HG02943 (cell line): Measurements from ENCODE around the gene SYS1.

Experiments
- ATAC-seq: cut with Tn5 transposase; IDR thresholded peaks from one replicate; pipeline ENCODE4 v1.9.1; 2021; ENCODE audit warnings: mild to moderate bottlenecking, low read depth, moderate library complexity; ENCODE audit not compliant: unreplicated experiment

SYS1 gene

GRCh38 chr20:45374966-45375365 lies 12.0 kb downstream of the SYS1 start:
- no peak for ATAC-seq

GRCh38 chr20:45377269-45377668 lies 14.3 kb downstream of the SYS1 start:
- no peak for ATAC-seq

- no peak for ATAC-seq
Observed at GRCh38 chr20:45378191-45378590, 15.2 kb downstream of the SYS1 start, which contains the start of gene TP53TG5. Gene TP53TG5, minus strand, starts transcription at chr20:45378325. Its CDS starts 89 bp downstream, at chr20:45378236.

GRCh38 chr20:45387274-45387673 lies 24.3 kb downstream of the SYS1 start:
- ATAC-seq, result no peak

DNA sequence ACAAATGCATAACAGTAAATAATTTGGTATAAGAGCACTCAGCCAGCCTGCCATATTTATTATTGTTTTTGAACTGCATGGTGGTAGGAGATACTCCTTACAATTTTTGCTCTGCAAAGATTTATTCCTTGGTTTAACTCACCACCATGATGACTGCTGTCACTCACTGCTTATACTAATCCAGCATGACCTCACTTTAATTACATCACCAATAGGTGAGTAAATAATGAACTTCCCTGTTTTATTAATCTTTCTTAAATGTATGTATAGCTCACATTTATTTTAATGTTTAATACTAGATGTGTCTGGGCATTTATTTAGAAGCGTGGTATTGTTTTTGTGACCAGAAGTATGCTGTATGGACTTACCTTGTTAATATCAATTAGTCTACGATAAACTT lies 28.0 kb downstream of the SYS1 start:
- ATAC-seq, result no peak

DNA sequence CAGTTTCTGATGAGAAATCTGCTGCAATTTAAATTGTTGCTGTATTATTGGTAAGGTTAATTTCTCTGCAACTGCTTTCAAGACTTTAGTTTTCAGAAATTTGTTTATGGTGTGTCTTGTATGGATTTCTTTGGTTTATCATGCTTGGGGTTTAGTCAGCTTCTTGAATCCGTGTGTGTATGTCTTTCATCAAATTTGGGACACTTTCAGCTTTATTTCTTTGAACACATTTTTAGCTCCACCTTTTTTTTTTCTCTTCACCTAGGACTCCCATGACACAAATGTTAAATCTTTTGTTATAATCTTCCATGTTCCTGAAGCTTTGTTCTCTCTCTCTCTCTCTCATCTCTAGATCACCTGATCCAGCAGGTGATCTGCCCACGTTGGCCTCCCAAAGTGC lies 28.6 kb downstream of the SYS1 start:
- ATAC-seq, result no peak

- ATAC-seq, result no peak
Observed at GRCh38 chr20:45392733-45393132, 29.8 kb downstream of the SYS1 start.

DNA sequence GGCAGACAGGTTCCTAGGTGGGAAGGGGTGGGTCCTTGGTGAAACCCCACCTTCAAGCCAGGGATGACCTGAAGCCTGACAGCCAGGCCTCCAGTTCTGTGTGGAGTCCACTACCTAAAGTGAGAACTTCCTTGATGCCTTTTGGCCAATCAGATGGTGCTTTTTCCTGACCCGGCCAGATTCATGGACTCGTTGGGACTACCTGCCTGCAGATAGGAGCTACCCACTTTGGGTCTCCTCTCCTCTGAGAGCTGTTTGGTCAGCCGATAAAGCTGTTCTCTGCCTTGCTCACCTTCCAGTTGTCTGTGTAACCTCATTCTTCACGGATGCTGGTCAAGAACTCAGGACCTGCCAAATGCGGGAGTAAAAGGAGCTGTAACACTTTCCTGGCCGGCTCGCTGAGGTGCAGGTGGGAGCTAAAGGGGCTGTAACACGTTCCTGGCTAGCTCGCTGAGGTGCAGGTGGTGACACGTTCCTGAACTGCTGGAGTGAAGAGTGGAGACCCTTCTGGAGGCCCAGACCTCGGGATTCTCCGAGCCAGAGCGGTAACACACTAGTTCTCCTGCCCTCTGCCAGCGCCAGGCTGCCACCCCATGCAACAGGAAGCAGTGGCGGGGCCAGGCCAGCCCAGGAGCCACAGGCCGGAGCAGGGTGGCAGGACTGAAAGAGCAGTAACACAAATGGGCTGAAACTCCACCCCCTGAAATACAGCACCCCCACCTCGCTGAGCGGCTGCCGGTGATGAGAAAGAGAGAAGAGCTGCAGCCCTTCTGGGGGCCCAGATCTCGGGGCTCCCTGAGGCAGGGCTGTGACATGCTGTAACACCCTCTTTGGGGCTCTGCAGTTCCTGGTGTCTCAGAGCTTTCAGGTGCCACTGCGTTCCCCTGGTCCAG lies 31.5 kb downstream of the SYS1 start:
- ATAC-seq, result no peak

DNA sequence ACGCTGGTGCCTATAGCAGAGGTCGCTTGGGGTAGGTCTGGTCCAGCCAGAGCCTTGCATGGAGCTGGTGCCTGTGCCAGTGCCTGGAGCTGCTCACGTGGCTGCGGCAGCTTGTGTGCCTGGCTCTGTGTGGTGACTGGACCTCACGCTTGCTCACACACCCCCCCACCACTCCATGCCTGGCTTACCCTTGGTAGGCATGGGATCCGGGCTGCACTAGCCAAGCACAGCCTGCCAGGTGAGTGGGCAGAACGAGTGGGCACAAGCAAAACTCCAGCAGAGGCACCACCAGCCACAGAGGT lies 32.1 kb downstream of the SYS1 start:
- ATAC-seq, result no peak

- ATAC-seq, result no peak
Observed at GRCh38 chr20:45399018-45399417, 36.1 kb downstream of the SYS1 start.

GRCh38 chr20:45400346-45401031 lies 37.5 kb downstream of the SYS1 start:
- no peak for ATAC-seq

- no peak for ATAC-seq
Observed at GRCh38 chr20:45402946-45403345, 40.0 kb downstream of the SYS1 start.

GRCh38 chr20:45404438-45404837 lies 41.5 kb downstream of the SYS1 start:
- no peak for ATAC-seq

DNA sequence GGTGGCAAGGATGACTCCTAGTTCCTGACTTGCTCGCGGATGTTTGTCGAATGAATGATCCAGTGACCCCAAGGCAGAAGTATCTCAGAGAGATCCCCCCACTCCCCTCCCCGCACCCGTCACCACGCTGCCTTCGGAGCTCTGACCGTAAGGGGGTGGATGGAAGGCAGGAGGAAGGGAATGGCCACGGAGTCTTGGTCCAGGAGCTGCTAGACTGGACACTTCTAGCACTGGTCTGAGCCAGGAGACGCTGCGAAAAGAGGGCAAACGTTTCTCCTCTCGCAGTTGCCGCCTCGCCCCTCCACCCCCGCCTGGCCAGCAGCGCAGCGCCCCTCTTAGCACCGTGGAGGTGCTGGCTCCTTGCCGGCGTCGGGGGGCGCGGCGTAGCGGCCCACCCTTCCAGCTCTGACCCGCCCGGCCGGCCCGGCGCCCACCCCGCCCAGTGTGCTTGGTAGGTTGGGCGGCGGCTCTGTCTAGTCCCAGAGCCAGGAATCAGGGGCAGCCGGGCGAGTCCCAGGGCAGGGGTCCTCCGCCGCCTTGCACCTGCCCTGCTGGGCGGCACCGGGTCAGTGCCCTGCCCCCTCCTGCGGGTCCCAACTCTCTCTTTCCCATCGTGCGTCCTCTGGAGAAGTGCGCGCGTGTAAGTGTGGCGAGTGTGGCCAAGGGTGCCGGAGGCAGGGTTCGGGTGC lies 42.8 kb downstream of the SYS1 start:
- ATAC-seq, result no peak

DNA sequence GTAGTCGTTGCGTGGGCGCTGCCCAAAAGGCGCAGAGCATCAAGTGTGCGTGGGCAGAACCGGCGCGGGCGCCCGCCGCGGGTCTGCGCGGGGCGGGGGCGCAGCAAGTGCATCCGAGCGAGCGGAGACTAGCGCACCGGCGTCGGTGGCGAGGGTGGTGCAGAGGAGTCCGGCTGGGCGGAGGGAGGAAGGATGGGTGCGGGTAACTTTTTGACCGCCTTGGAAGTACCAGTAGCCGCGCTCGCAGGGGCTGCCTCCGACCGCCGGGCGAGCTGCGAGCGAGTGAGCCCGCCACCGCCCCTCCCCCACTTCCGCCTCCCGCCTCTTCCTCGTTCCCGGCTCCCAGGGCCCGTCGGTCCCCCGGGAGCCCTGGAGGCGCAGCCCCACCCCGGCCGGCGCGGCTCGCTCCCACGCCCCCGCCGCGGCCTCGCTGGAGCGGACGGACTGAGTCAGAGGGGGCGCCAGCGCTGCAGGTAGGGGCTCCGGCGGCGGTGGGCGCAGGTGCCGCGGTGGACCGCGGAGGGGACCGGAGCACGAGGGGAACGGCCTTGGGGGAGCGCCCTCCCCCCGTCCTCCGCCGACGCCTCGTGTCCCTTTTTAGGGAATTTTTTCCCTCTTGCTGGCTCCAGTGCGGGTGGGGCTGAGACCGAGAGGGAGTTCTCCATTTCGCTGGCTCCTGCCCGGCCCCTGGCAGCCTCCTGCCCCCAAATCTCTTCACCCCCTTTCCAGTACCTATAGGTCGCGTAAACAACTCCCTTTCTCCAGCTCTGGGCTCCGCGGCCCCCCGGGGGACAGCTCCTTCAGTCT lies 43.5 kb downstream of the SYS1 start:
- ATAC-seq, result no peak

- ATAC-seq, result no peak
Observed at GRCh38 chr20:45407067-45407745, 44.2 kb downstream of the SYS1 start.

DNA sequence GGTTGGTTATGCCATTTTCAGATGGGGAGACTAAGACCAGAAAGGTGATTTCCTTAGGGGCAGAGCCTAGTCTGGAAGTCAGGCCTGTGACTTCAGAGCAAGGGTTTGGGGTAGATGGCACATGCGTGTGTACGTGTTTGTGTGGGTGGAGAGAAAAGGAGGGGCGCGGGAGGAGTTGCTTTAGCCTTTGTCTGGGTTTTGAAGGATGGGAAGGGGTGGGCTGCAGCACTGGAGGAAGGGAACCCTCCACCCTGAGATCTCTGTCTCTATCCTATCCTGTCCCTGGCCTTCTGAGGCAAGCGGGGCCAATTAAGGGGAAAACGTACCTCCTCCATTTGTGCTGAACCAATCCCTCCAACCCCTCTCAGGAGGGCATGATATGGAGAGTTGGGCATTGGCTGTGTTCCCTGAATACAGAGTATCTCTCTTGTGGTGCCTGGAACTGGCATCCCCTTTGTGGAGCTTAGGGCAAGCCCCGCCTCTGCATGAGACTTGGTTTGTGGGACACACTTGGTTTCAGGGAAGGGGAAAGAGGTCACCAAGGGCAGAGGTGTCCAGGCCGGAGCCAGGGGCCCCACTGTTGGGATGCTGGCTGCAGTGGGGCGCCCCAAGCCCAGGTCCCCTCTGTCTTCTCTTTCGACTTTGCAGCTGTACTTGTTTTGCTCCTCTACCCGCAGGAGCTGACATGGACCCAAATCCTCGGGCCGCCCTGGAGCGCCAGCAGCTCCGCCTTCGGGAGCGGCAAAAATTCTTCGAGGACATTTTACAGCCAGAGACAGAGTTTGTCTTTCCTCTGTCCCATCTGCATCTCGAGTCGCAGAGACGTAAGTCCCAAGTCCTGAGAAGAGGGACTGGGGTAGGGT lies 45.1 kb downstream of the SYS1 start, which contains the start of gene DBNDD2:
Gene DBNDD2, plus strand, starts transcription at position 507 of the 863 bp plus-strand sequence. Its CDS starts 179 bp downstream, at position 686.
- ATAC-seq, result no peak

DNA sequence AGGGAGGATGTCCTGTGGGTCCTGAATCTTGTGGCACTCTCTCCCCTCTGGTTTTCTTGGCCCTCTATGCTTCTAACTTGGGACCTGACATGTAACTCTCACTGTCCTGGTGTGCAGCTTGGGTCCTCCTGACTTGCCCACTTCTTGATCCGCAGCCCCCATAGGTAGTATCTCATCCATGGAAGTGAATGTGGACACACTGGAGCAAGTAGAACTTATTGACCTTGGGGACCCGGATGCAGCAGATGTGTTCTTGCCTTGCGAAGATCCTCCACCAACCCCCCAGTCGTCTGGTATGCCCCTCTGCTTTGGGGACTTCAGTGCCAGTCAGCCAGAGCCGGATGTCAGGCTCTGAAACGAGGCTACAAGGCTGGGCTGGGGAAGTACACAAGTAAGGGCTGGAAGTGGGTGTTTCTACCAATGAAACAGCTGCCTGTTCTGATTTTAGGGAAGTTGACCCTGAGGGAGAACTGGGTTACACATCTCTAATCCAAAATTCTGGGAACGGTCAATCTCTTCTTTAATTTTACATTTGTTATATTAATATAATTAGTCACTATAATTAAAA lies 45.8 kb downstream of the SYS1 start:
- no peak for ATAC-seq
